Astrocyte of the spinal cord (primary cell): Measurements from ENCODE around the gene SGMS1.
A peak's percentile ranks its signal among the peaks of the same experiment; 100 is the strongest.

Source experiments
- DNase-seq: peaks from one replicate; pipeline ENCODE4 v3.0.0; 2011; ENCODE audit warnings: low read depth, low spot score
- H3K4me3 ChIP-seq: 2 replicates; pipeline ENCODE4 v1.5.1; 2011; ENCODE audit warnings: low read depth, mild to moderate bottlenecking, low read length, moderate library complexity
- CTCF ChIP-seq: IDR thresholded peaks from 2 replicates; pipeline ENCODE4 v1.5.1; 2012; ENCODE audit warnings: low read depth, mild to moderate bottlenecking, low read length, inconsistent platforms
- in situ Hi-C: cut with HindIII; loops from 2 replicates; pipeline ENCODE4 v1.10.0; 2017; ENCODE audit warnings: low sequenced_read_pairs

The SGMS1 gene

GRCh38 chr10:50582046-50582445 lies 41.7 kb downstream of the SGMS1 start:
- no peak for DNase-seq
- in situ Hi-C loops, result no loop called here
- no peak overlapping the region for H3K4me3 ChIP-seq
- no peak for TF ChIP-seq CTCF

- DNase-seq, result no peak
- H3K4me3 ChIP-seq, result no peak overlapping the region
- in situ Hi-C loops, result no loop called here
- TF ChIP-seq CTCF, result no peak
Observed at GRCh38 chr10:50580262-50580891, 43.4 kb downstream of the SGMS1 start.

- no peak overlapping the region for H3K4me3 ChIP-seq
- in situ Hi-C loops, result no loop called here
- no peak for DNase-seq
- no peak for TF ChIP-seq CTCF
Observed at GRCh38 chr10:50579491-50580261, 44.1 kb downstream of the SGMS1 start.

GRCh38 chr10:50578949-50579348 lies 44.8 kb downstream of the SGMS1 start:
- in situ Hi-C loops, result no loop called here
- DNase-seq, result no peak
- H3K4me3 ChIP-seq, result no peak overlapping the region
- TF ChIP-seq CTCF, result no peak

- in situ Hi-C loops, result no loop called here
- H3K4me3 ChIP-seq, result no peak overlapping the region
- no peak for TF ChIP-seq CTCF
- DNase-seq, result peak; percentile 65
Observed at GRCh38 chr10:50577681-50578350, 45.9 kb downstream of the SGMS1 start.

- no peak overlapping the region for H3K4me3 ChIP-seq
- in situ Hi-C loops, result no loop called here
- no peak for DNase-seq
- no peak for TF ChIP-seq CTCF
Observed at GRCh38 chr10:50577010-50577409, 46.7 kb downstream of the SGMS1 start.
